ENCODE data around the gene CDT1. TPM values are rescaled to one million over a fixed set of nuclear protein-coding genes. Genes with fewer than 3 reads are reported as not detected.

Gene CDT1
- total RNA-seq, 1 experiment from 2014 or later, result 39.9 TPM

GRCh38 chr16:88764913-88765349 is 38.7 kb upstream of the CDT1 start:
- H3K4me3 ChIP-seq (ENCODE audit: low read depth in 2 of 2, low read length in 2 of 2), result no peak overlapping the region
- intact Hi-C loops (cut with micrococcal nuclease; ENCODE audit: unreplicated experiment), result no loop called here
- in situ Hi-C loops (cut with HindIII; ENCODE audit: low pct_unique_long_range_greater_than_20kb, low sequenced_read_pairs), result no loop called here
- no TSS peak for BruUV-seq (replicated peaks)
- no peaks in the 10 kb centered on the region for H3K27me3 ChIP-seq (ENCODE audit: control insufficient read depth, insufficient read depth, low read length)
- peak overlapping the region; percentile 23; the same call in 1 of the 2 replicates for H3K27ac ChIP-seq (ENCODE audit: low read length)
- ATAC-seq (no peak), DNase-seq (ENCODE audit: low read depth, low spot score) (no peak)
- H3K9me3 ChIP-seq (ENCODE audit: control insufficient read depth, insufficient read depth, low read depth, low read length), result no peaks in the 10 kb centered on the region
- POLR2A ChIA-PET, result no interaction called here
- CTCF ChIA-PET, result no interaction called here
- no peaks in the 10 kb centered on the region for H3K36me3 ChIP-seq (ENCODE audit: control insufficient read depth, insufficient read depth, low read length)
- TF ChIP-seq TCF7L2 (IDR thresholded peaks at IDR 0.05; ENCODE audit: low read depth, low read length) (no peak), REST (IDR thresholded peaks at IDR 0.05; ENCODE audit: insufficient read depth in 1 of 2, low read depth in 2 of 2, low read length in 1 of 2) (no peak), CTCF (IDR thresholded peaks at IDR 0.05) (no peak), POLR2AphosphoS5 (IDR thresholded peaks at IDR 0.05; ENCODE audit: low read depth, low read length) (no peak), SIN3A (IDR thresholded peaks at IDR 0.05; ENCODE audit: borderline replicate concordance, insufficient read depth, low read depth, low read length) (no peak)
- peaks cover 82% of the 10 kb centered on the region for H3K4me1 ChIP-seq (ENCODE audit: control insufficient read depth, insufficient read depth, low read length)

- CTCF ChIA-PET, result no interaction called here
- no peak for ATAC-seq
- POLR2A ChIA-PET, result no interaction called here
These were observed 36.6 kb upstream of the CDT1 start for GRCh38 chr16:88766975-88767374.

More at GRCh38 chr16:88766975-88767374, 36.6 kb upstream of the CDT1 start:
- no peak for DNase-seq (ENCODE audit: low read depth, low spot score)
- BruUV-seq (replicated peaks), result no TSS peak
- Histone ChIP-seq H3K4me1 (ENCODE audit: control insufficient read depth, insufficient read depth, low read length) (peaks cover 77% of the 10 kb centered on the region), H3K9me3 (ENCODE audit: control insufficient read depth, insufficient read depth, low read depth, low read length) (no peaks in the 10 kb centered on the region), H3K27me3 (ENCODE audit: control insufficient read depth, insufficient read depth, low read length) (no peaks in the 10 kb centered on the region), H3K27ac (ENCODE audit: low read length) (0 out of 2 replicates have a peak overlapping the region, but pooled peaks have one; percentile 29), H3K36me3 (ENCODE audit: control insufficient read depth, insufficient read depth, low read length) (no peaks in the 10 kb centered on the region), H3K4me3 (ENCODE audit: low read depth in 2 of 2, low read length in 2 of 2) (no peak overlapping the region)
- intact Hi-C loops (cut with micrococcal nuclease; ENCODE audit: unreplicated experiment) (no loop called here), in situ Hi-C loops (cut with HindIII; ENCODE audit: low pct_unique_long_range_greater_than_20kb, low sequenced_read_pairs) (no loop called here)
- TF ChIP-seq CTCF (IDR thresholded peaks at IDR 0.05) (no peak), REST (IDR thresholded peaks at IDR 0.05; ENCODE audit: insufficient read depth in 1 of 2, low read depth in 2 of 2, low read length in 1 of 2) (no peak), TCF7L2 (IDR thresholded peaks at IDR 0.05; ENCODE audit: low read depth, low read length) (no peak), SIN3A (IDR thresholded peaks at IDR 0.05; ENCODE audit: borderline replicate concordance, insufficient read depth, low read depth, low read length) (no peak), POLR2AphosphoS5 (IDR thresholded peaks at IDR 0.05; ENCODE audit: low read depth, low read length) (no peak)
